GM21786 (cell line): Measurements from ENCODE around the gene UNC5B.
"Not testable (repeated sequence)": the region's sequence is repeated elsewhere in the genome, so short reads cannot be mapped to it uniquely, and the experiment has no call there.

Experiments used
- ATAC-seq: cut with Tn5 transposase; IDR thresholded peaks from one replicate; pipeline ENCODE4 v1.9.1; 2021; ENCODE audit not compliant: unreplicated experiment

UNC5B gene

DNA sequence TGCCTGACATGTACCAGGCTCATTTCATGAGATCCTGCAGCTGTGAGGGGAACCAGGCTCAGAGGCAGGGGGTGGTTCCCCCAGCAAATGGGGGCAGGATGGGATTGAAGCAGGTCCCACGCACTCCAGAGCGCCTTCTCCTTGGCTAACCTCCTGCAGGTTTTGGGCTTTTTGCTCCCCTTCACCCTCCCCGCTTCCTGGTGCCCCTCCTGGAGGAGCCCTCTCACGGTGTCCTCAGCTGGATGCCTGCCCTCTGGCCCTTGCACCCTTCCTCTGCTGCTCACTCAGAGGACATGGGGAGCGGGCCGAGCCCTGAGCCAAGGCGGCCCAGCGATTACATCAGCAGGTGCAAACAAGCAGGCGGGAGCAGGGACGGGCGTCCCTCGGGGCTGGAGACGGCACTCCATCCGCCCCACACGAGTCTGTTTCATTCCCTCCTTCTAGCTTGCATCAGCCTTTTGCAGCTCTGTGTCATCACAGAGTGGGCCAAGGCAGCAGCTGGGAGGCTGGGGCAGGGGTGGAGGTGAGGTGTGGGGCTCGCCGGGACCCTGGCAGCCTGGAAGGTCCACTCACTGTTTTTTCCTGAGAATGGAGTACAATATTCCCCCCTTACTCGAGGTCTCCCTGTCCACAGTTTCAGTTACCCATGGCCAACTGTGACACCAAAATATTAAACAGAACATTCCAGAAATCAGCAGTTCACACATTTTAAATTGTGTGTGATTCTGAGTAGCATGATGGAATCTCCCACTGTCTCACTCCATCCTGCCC is 54.0 kb downstream of the UNC5B start:
- no peak for ATAC-seq

DNA sequence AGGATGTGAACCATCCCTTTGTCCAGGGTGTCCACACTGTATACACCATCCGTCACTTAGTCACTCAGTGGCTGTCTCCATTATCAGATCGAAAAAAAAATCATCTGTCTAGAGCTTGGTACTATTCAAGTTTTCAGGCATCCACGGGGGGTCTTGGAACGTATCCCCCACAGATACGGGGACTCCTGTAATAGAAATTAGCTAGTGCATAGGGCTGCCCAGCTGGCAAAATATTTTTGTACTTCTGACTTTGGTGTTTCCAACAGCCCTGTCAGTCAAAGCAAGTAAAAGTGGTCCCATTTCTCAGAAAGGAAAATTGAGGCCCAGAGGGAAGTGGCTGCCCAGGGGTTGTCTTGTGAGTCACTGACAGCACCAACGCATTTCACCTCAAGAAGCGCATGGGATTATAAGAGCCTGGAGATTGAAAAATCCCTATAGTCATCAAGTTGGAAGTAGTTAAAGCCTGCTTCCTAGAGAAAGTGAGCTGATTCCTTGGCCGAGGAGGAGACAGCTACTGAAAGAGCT is 54.6 kb downstream of the UNC5B start:
- no peak for ATAC-seq

DNA sequence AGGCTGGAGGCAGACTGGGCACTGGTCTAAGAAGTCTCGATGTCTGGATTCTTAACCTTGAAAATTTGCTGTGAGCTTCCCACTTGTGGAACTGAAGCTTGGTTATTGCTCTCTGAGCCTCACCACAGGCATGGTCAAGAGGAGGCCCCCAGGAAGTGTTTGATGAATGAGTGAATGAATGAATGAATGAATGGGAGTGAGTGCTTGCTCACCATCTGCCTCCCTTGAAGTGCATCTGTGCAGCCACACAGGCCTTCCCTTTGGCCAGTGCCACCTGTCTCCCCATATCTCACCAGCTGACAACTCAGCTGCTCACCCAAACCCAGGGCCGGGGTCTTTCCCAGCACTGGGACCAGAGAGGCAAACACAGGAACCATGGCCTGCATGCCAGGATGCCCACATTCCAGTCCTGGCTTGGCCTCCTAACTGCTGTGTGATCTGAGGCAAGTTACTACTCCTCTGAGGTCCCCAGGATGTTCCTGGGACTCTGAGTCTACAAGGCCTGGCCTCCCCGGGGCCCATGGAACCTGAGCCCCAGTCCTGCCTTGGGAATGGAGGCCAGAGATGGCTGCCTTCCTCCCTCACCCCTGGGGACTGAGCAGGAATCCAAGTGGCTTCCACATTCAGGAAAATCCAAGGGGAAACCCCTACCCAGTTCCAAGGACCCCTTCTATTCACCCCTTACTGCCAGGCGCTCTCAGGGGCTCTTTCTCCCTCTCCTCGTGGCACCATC is 55.3 kb downstream of the UNC5B start:
- ATAC-seq, result no peak

DNA sequence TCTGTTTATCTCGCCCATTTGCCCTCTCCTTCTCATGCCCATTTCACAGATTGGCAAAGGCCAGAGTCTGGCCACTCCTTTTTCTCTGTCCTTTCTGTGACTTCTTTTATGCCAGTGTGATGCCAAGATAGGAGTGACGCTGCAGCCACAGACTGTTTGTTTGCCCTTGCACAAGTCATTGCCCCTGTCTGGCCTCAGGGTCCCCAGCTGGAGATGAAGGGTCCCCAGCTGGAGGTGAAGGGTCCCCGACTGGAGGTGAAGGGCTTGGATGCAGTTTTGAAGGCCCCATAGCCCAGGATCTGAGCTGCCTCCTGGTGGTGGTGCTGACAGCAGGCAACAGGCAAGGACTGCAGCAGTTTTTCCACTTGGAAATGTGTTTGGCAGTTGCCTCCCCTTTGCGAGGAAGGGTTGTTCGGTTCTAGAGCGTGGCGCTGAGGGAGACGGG is 55.9 kb downstream of the UNC5B start:
- ATAC-seq, result no peak

DNA sequence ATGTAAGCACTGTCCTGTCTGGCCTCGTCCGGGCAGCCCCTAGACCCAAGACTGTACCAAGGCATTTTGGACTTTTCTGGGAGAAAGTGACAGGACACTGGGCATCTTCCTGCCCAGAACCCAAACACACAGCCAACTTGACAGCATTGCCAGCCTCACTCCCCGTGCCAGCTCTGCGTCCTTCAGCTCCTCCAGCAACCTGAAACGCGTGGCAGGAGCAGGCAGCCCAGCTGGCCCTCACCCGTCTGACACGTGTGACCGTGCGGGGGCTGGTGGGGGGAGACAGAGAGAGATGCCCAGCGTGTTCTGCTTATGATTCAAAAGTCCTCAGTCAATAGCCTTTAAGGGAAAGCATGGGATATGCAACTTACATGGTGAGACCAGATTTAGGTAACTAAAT is 56.4 kb downstream of the UNC5B start:
- ATAC-seq, result no peak

DNA sequence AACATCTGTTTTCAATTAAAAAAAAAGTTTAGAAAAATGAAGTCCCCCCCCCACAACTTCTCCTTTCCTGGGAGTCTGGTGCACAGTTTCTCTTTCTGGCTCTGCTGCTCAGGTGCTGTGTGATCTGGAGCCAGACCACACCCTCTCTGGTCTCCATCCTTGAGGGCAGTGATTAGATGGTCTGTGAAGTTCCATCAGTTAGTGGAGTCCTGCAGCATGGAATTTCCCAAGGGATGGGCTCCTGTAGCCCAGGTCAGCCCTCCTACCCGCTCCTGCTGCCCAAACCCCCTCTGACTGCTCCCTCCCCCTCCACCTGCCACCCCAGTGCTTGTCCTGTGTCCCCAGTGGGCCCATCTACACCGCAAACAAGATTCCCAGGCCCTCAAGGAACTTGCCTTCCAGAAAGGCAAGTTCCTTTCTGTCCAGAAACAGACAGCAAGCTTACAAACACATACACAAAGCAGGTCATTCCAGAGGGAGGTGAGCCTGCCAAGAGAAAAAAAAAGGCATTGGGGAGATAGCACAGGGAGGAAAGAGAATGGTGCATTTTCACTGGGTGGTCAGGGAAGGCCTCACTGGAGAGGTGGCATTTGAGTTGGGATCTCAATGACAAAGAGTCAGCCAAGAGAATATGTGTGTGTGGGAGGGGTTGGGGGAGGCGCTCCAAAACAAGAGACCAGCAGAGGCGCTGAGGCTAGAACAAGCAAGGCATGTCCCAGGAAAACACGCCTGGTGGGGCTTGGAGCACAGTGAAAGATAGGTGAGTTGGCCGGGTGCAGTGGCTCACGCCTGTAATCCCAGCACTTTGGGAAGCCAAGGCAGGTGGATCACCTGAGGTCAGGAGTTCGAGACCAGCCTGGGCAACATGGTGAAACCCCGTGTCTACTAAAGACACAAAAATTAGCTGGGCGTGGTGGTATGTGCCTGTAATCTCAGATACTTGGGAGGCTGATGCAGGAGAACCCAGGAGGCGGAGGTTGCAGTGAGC is 57.2 kb downstream of the UNC5B start:
- no peak for ATAC-seq

DNA sequence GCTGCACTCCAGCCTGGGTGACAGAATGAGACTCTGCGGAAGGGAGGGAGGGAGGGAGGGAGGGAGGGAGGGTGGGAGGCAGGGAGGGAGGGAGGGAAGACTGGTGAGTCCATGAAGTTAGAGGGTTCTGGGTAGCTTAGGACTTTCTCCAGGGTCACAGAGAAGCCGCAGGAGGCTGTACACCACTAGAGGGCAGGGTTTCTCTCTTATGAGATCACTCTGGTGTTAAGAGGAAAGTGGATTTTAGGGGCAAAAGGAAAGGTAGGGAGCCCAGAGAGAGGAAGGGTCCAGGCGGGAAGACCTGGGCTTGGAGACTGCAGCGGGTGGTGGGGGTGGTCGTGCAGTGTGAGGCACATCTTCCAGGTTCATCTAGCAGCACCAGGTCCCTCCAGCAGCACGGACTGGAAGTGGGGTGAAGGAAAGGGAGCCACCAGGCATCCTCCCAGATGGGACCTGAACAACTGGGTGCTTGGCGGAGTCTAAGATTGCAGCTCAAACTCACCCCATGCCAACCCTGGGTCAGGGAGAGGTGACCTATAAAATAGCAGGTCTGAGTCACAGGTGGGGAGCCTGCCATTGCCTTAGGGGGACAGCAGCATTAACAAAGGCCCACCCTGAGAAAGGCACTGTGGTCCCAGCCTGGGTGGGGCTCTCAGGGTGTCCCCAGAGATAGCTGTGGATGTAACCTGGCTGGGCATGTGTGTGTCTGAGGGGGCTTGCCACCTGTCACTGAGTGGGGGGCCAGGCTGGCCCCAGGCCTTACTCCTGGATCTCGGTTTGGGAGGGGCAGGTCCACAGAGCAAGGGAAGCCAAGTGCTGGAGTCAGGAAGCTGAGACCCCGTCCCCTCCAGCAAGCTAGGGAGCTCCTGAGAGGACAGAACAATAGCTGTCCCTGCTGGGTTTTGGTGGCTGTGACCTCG is 58.2 kb downstream of the UNC5B start:
- no peak for ATAC-seq

DNA sequence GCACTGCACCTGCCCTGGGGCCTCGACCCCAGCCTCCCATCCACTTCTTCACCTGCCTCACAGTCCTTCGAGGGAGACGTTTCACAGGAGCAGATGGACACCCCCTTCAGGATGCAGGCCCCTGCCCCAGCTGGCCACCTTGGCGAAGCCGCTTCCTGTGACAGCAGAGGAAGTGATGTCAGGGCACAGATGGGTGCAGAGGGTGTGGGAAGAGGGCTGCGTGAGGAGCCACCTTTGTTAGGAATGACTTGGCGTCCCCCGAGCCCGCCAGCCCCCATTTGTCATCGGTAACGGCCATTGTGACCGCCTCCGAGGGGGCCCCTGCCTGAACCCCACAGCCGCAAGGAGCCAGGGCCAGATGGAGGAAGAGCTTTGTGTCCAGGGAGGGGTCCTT is 59.3 kb downstream of the UNC5B start:
- ATAC-seq, result no peak

DNA sequence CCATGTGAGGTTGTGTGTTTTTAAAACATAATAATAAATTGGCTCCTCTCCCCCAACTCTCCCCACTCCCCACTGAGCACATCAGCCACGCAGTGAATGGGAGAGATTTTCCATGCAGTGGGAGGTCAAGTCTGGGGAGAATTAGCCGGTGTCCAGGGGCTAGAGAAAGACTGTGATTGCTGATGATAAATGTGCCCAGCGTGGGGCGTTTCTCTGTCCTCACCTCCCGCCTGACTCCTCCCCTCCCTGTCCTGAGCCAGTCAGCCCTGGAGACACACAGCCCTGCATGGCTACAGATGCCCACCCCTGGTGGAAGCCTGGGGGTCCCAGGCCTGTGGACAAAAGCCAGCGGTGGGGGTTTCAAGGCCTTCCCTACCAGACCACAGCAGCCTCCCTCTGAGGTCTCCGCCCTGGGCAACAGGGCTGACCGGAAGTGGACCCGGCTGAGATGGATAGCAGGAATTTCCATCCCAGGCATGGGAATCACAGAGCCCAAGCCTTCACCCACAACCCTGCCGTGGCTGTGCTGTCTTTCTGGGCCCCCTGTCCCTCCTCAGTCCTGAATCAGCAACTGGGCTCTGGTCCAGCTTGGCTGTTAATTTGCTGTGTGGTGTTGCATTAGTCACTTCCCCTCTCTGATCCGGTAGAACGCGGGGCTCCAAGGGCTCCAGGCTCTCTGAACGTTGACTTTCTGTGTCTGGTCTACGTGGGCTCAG is 59.8 kb downstream of the UNC5B start:
- no peak for ATAC-seq

DNA sequence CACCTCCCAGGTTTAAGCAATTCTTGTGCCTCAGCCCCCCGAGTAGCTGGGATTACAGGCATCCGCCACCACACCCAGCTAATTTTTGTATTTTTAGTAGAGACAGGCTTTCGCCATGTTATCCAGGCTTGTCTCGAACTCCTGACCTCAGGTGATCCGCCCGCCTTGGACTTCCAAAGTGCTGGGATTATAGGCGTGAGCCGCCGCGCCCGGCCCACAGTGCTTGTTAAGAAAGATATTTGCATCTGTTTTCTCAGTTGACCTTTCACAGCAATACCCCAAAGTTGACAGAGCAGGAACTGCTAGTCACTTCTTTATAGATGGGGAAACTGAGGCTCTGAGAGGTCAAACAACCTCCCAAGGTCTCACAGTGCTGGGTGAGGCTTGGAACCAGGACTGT is 60.6 kb downstream of the UNC5B start:
- not testable (repeated sequence) for ATAC-seq

DNA sequence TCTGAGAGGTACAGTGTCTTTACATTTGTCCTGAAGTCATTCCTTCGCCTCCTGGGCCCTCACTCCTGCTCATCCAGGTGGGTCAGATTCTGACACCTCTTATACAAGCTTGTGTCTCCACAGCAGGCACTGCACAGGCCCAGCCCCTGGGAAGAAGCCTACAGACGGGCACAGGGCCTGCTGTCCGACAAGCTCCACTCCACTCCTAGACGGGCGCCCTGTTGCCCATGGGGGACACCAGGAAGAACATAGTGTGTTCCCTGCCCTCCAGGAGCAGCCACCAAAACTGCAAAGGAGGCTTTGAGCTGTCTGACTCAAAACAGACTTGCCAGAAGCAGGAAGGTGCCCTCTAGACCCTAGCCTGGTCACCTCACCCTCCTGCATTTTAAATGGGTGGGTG is 61.1 kb downstream of the UNC5B start:
- no peak for ATAC-seq

DNA sequence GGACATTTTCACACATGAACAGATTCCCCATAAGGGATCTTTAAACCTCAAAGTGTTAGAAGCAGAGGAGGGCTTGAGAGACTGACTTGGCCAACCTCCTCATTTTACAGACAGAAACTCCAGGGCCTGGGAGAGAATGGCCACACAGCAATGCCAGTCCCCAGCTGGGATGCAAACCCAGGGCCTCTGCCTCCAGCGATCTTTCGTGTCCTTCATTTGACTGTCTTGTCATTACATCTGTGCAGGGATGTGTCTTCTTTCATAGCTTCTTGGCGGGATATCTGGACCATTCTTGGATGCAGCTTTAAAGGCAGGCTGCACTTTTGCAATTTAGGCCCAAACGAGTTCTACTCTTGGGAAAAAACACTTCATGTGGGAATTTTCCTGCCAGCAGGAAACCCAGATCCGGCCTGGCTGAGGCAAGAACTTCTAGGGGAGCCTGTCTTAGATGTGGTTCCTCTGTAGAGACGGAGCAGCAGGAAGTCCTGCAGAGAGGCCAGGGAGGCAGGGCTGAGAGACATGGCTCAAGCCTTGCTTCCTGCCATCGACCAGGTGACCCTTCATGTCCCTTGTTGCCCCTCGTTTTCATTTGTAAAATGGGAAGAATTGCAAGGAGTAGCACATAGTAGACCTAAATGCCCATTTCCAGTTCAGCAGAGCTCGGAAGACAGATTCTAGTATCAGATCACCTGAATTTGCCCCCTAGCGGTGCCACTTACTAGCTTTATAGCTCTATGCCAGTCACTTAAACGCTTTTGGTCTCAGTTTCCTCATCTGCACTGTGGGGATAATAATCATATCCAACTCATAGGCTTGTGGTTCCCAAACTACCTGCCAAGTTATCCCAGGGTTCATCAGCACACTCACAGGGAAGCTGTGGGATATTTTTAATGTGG is 62.8 kb downstream of the UNC5B start:
- ATAC-seq, result no peak

DNA sequence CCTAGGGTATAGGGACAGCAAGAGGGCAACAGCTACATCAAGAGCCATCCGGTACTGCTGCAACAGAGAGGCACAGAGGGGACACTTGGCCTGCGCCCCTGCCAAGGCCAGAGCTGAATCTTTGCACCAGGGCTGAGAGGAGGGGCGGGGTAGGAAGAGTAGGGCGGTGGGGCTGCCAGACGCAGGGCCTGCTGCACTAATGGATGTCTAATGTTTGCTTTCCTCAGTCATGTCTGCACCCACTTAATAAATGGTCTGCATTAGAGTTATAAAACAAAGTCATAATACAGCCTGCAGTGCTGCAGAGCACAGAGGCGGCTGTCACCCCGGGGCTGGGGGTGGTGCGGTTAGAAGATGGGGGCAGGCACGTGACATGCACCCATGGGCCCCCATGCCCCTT is 64.5 kb downstream of the UNC5B start:
- no peak for ATAC-seq

DNA sequence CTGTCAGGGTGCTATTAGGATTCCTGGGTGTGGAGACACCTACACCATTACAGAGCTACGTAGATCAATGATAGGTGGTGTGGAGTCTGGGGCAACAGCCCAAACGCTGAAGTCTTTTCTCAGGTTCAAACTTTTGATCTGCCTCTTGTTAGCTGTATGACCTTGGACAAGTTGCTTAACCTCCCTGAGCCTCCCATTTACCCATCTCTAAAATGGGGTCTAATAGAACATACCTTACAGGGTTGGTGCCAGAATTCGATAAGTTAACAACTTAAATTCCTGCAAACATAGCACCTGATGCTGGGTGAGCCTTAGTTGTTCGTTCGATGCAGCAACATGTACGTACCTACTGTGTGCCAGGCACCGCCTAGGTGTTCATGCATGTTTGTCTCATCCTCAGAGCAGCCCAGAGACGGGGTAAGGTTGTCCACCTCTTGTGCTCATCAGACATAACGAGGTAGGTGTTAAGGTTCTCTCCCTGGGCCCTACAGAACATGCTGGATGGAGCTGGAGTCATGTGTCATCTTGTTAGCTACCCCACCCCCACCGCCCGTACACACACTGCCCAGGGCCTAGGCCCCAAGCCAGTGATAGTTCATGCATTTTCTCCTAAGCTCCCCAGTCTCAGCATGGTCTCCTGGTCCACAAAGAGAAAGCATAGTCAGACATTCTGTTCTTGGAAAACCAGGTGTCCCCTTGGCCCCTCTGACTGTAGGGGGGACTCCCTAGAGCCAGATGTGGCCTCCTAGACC is 65.7 kb downstream of the UNC5B start:
- no peak for ATAC-seq

DNA sequence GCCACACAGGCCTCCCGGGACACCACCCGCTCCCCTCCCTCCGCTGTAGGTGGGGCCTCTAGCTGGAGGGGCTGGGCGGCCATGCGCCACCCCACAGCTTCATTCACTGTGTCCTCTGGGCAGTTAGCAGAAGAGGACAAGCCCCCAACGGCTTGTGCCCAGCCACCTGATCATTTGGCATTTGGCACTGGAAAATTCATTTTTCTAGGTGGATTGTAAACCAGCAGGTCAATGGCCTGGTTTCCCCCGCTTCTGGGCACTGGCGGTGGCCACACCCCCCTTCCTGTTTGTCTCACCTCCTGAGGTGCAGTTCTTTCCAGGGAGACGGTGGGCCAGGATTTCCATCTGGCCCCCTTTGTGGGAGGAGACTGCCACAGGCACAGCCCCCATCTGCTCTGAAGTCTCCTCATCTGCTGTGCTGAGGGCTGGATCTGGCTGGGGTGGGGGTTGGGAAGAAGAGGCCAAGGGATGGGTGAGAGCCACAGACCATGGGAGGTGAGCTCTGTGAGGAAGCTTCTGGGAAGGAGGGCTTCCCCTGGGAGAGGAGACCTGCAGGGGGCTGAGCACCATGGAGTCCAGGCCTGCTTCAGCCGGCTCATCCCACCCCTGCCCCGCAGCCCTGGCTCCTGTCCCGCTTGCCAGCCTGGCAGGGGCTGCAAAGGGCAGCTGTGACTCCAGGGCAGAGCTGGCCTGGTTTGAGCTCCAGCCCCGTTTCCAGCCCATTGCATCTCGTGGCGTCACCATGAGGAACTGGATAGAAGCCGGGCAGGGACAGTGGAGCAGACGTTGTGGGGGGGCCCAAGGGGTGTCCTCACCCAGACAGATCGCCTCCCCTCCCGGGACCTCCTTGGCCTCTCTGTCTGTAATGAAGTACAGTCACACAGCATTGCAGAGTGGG is 66.6 kb downstream of the UNC5B start:
- ATAC-seq, result no peak

DNA sequence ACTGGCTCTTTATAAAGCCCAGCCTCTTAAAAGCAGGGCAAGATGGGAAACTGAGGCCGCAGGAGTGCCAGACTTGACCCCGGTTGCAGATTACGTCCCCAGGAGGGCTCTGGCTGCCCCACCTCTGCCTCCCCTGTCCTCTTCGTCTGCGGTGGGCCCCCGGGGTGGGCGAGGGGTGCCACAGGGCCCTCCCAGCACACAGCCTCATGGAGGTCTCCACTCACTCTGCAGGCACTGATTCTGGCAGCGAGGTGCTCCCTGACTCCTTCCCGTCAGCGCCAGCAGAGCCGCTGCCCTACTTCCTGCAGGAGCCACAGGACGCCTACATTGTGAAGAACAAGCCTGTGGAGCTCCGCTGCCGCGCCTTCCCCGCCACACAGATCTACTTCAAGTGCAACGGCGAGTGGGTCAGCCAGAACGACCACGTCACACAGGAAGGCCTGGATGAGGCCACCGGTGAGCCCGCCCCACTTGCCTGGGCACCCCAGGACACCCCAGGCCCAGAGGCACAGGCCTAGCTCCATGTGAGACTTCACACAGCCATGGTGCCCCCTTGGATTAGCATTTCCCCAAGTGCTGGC is 67.3 kb downstream of the UNC5B start:
- no peak for ATAC-seq
